Measurements from ENCODE around the gene CAMSAP1.

GRCh38 chr9:135952664-135953206 is 45.4 kb upstream of the CAMSAP1 start:
- no peak for TF ChIP-seq CTCF (IDR thresholded peaks at IDR 0.05; ENCODE audit: low read length)
- no peak for TF ChIP-seq EZH2 (IDR thresholded peaks at IDR 0.05; ENCODE audit: borderline replicate concordance, low read length)
